Left renal cortex interstitium (tissue), 4 donors: Measurements from ENCODE around the gene CPA5. TPM values are rescaled to one million over a fixed set of nuclear protein-coding genes. Genes with fewer than 3 reads are reported as not detected.

Source experiments
- DNase-seq, 4 donors: peaks; one replicate each; pipeline ENCODE4 v3.0.0-alpha.2; 2013; ENCODE audit warnings: low read depth in 4 of 4, low spot score in 2 of 4, missing footprints in 1 of 4
- polyA plus RNA-seq, 4 donors: library from polyadenylated mRNA; unstranded; fragments of 120-200 nt; gene quantifications; one replicate each; pipeline ENCODE4 v1.2.1, GENCODE V29; 2013; ENCODE audit not compliant: insufficient read length in 4 of 4

CPA5 gene
- polyA plus RNA-seq, 4 donors = 0.08 to 0.14 (median 0.10) TPM; not detected in 1

- DNase-seq = no peak
Measured at GRCh38 chr7:130332259-130333053, 12.2 kb upstream of the CPA5 start.

- DNase-seq = no peak
Measured at GRCh38 chr7:130333832-130334231, 10.8 kb upstream of the CPA5 start.

- DNase-seq = no peak
Measured at GRCh38 chr7:130334274-130334673, 10.3 kb upstream of the CPA5 start.

DNA sequence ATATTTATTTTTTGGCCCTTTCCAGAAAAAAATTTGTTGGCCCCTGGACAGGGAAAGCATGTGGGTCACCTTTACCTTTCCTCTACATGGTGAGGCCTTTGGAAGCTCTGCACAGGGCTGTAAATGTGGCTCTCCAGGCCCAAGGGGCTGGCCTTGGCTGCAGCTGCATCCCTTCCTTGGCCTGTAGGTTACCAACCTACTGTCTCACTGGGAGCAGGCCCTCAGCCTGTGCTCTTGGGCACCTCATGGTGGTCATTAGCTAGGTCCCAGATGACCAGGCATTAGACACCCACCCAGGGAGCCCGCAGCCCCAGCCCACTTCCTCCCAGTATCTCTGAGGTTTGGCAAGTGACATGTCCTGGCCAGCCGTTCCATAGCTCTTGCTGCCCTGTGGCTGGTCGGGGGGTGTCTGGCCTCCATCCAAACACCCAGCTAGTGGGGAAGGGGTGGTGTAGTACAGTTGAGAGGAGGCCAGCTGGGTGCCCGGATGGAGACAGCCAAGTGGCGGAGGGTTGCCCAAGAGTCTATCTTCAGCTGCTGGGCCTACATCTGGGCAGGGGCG, 7.1 kb upstream of the CPA5 start:
- no peak for DNase-seq

DNA sequence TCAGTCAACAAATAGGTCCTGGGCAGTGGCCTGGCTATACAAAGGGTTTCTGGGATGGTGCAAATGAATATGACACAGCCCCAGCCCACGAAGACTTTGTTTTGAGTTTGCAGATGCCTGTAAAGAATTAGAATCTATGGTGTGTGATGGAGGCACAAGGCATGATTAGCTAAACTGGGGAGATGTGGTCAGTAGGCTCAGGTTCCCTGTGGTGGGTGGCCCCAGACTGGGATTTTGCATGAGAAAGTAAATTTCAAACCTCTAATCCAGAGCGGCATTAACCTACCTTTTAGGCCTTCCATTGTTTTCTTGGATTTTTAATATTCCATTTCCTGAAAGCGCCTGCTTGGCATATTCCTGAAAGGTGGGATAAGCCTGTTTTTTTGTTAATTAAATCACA, 6.4 kb upstream of the CPA5 start:
- no peak for DNase-seq

DNA sequence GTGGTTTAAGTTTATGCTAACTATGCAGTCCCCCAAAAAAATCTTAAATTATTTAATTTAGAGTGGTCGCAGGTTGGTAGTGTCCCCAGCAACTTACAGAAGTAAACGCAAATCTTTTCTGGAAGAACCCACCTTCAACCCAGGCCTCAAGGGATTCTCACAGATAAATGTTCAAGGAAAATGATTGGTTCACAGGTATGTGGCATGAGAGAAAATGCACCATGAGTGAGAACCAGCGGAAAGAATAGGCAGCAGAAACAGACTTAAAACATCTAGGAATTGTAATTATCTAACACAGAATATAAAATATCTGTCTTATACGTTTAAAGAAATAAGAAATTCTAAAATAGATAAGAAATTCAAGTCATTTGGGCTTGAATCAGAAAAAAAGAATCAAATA, 2.7 kb upstream of the CPA5 start:
- no peak for DNase-seq

- DNase-seq = no peak
Measured at GRCh38 chr7:130342701-130343380, 1.8 kb upstream of the CPA5 start.

- no peak for DNase-seq
Measured at GRCh38 chr7:130345136-130345535, 520 bp downstream of the CPA5 start.

DNA sequence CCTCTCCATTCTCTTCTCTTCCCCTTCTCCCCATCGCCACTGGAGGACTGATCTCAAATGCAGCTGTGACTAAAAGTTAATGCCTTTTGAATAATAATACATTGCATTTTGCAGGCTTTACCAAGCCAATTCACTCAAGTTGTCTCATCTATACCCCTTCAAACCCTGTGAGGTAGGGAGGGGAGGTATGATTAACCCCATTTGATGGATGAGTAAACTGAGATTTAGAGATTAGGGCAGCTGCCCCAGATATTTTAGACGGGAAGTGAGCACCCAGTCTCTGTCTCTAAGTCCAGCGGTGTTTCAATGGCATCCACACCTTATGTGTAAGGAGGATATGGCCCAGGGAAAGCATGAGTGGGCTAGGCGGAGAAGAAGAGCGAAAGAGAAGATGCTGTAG, 1.1 kb downstream of the CPA5 start:
- DNase-seq = no peak

- no peak for DNase-seq
Measured at GRCh38 chr7:130346177-130346905, 1.7 kb downstream of the CPA5 start.

GRCh38 chr7:130346941-130347340, 2.3 kb downstream of the CPA5 start:
- DNase-seq = no peak

GRCh38 chr7:130349911-130350782, 5.5 kb downstream of the CPA5 start:
- DNase-seq = no peak

DNA sequence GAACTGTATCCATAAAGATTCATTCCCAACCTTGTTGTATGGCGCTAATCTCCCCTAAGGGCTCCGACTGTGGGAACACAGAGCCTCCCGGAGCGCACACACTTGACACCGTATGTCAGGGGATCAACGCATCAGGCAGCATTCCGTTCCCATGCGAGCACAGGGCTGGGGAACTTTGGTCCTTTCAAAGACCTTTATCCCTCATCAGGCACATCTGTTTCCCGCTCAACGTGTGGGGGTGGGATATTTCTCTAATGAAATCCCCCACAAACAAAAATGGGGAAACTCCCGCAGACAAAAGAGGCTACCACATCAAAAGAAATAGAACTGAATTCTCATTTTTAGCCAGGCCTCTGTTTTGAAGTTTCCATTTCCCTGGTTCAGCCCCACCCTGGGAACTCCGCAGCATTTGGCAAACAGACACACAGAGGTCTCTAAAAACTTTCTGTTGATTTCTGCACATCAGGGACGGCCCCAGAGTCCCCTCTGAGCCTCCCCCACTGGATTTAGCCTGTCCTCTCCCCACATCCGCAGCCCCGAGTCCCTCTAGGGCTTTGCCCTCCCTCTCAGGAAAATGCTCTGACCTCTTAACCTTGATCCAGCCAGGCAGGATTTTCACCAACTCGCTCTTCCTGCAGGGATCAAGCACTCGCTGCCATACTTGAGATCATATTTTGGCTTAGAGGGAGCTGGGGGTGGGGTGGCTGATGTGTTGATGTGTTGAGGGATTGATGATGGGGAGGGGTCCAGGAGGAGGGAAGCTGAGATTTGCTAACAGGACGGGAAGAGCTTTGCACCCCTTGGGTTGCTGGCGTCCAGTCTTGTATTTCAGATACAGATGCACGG, 6.6 kb downstream of the CPA5 start:
- DNase-seq = no peak

DNA sequence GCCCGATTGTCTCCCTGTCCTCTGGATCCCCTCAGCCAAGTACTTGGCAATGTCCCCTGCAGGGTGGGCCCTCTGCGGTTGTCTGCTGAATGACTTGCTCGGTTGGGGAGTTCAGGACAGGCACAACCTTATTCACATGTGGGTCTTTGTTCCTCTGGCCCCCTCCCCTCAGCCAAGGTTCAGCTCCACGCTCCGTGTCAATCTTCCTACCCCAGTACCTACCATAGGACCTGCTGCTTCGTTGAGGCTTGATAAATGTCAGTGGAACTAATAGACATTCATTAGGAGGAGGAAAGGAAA, 7.1 kb downstream of the CPA5 start:
- DNase-seq = no peak

- DNase-seq = no peak
Measured at GRCh38 chr7:130352194-130353074, 7.8 kb downstream of the CPA5 start.

DNA sequence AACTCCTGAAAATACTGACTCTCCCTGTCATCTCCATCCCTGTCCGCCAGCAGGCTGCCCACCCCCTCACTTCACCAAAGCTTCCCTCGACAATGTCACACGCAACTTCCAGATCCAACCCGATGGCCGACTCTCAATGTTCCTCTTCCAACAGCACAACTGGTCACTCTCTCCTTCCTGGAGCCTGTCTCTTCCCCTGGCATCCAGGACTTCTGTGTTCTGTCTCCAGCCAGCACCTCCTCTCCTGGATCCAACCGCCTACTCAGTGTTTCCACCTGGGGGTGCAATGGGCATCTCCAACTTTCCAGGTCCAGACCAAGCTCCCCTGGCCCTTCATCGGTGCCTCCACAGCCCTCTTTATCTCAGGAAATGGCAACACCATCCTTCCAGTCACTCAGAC, 8.6 kb downstream of the CPA5 start:
- DNase-seq = no peak

- peak in 3 of 4 donors; percentile 82 to 91 (median 86) for DNase-seq
Measured at GRCh38 chr7:130356121-130356875, 11.7 kb downstream of the CPA5 start.
